HG02840 (cell line): Measurements from ENCODE around the gene MPRIP.

Source experiments
- ATAC-seq: cut with Tn5 transposase; IDR thresholded peaks from one replicate; pipeline ENCODE4 v1.9.1; 2021; ENCODE audit warnings: mild to moderate bottlenecking, moderate library complexity, moderate number of reproducible peaks; ENCODE audit not compliant: unreplicated experiment, low FRiP score

Gene MPRIP

DNA sequence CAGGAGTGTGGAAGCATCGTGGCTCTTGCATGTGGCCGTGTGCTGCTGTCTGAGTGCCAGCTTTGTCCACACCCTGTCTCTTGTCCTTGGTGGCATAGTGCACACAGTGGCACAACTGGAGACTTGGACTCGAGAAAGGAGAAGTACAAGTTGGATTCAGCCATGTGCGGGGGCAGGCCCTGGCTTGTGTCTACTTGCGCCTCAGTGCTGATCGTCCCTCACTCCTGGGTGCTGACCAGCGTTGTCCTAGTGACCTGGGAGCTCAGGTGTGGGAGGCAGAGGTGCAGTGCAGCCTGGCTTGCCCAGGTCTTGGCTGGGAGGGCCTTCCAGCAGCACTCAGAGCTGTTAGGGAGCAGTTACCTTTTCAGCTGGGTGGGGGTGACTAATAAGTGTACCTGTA is 20.6 kb downstream of the MPRIP start:
- no peak for ATAC-seq

GRCh38 chr17:17063546-17064122 is 21.4 kb downstream of the MPRIP start:
- no peak for ATAC-seq

GRCh38 chr17:17064322-17064721 is 22.1 kb downstream of the MPRIP start:
- no peak for ATAC-seq

DNA sequence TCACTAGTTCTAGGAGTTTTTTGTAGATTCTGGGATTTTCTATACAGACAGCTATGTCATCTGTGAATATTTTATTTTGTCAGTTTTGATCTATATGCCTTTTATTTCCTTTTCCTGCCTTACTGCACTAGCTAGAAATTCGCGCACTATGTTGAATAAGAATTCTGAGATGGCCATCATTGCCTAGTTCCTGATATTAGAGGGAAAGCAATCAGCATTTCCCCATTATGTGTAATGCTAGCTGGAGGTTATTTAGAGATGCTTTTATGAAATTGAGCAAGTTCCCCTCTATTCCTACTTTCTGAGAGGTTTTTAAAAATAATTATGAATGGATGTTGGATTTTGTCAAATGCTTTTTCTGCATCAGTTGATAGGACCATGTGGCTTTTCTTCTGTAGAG is 23.8 kb downstream of the MPRIP start:
- ATAC-seq = no peak

GRCh38 chr17:17067257-17067656 is 25.0 kb downstream of the MPRIP start:
- ATAC-seq = no peak

- ATAC-seq = no peak
These were observed 27.6 kb downstream of the MPRIP start for GRCh38 chr17:17069849-17070248.

DNA sequence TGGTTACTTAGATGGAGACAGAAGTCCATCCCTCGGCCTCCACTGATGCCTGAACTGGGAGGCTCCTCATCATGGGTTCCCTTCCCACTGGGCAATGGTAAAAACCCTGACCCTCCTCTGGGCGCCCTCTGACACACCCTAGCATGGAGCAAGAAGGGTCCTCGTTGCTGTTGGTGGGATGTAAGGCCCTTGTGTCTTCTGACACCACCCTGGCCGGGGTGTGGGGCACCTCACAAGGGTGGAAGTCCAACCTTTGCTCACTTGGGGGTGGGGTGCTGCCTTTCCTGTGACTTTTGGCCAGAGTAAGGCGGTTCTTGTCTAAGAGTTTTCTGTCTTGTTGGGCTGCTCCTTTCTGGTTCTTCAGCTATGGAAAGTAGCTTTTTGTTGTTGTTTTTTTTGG is 28.7 kb downstream of the MPRIP start:
- ATAC-seq = no peak

DNA sequence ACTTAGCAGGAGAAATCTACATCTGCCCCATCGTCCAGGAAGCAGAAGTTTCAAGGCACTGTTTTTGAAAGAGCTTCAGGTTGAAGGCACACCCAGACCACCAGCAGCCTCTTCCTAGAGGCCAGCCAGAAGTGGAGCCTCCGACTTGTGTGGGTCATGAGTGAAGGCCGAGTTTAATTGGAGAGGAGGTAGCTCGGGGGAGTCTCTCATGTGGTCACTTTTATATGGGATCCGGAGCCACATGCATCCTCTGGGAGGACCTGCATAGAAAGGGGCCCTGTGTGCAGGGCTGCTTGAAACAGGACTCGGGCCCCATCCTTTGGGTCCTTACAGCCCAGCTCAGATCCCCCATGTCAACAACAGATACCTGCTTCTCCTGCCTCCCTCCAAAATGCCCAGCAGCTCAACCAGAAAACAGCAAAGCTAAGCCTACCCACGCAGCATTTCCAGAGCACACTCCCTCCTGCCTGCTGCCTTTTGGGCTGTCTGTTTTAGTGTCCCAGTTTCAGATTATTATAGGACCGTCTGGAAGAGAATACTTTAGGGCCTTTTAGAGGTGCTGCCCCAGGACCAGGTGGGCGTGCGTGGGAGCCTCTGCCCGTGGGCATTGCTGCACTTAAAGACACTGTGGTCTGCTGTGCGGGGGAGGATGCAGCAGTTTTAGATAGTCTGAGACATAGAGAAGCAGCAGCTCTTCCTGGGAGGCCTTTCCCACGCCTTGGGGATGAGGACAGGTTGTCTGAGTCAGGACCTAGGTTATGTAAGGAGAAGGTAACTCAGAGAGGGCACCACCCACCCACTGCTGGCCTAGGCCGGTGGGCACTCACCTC is 29.5 kb downstream of the MPRIP start:
- ATAC-seq = no peak

GRCh38 chr17:17072546-17072945 is 30.3 kb downstream of the MPRIP start:
- no peak for ATAC-seq

DNA sequence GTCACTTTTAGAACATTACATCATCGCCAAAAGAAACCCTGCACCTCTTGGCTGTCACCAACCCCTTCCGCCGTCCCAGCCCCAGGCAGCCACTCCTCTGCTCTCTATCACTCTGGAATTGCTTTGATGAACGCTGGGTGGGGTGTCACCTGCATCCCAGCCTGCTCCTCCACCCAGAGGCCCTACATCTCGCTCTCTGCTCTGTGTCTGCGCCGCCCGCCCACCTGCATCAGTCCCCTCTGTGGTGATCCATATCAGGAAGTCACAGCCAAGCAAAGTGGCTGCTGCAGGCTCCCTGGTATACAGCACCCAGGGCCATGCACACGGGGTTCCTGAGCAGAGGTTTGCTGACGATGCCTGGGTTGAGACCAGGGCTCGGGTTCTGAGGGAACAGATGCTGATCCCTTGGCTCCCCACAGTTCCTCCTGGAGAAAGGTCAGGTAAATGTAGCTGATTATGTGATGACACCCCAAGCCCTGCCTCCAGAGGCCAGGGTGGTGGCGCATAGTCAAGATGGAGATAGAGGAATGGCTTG is 30.8 kb downstream of the MPRIP start:
- ATAC-seq = no peak

DNA sequence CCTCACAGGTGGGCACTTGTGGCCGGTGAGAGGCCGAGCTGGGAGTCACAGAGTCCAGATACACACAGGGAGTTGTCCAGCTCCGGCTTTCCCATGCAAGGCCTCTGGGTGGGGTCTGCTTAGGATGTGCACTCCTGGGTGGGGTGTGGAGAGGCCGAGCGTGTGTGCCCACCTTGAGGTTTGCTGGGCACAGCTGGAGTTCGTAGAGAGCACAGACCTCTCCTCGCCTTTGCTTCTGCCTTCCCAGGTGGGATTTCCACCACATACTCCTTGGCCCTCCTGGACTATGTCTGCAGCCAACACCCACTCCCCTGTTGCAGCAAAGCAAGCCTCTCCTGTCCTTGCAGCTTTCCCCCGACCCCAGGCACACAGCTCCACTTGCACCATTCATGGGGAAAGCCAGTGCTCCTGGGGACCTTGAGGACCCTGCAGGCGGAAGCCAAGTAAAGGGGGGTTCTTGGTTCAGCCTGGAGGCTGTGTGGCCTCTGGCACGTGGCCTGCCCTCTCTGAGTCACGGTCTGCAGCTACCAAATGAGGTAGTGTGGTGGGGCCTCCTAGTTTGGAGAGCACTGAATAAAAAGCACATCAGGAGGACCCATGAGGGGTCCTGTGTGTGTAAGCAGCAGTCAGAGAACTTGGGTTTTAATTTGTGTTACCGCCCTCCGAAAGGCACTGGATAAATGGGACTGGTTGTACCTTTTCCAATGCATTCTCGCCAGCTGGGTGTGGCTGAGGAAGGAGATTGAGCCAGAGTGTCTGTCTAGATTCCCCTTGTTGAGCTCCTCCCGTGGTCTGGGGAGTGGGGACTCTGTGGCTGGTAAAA is 31.5 kb downstream of the MPRIP start:
- ATAC-seq = no peak

DNA sequence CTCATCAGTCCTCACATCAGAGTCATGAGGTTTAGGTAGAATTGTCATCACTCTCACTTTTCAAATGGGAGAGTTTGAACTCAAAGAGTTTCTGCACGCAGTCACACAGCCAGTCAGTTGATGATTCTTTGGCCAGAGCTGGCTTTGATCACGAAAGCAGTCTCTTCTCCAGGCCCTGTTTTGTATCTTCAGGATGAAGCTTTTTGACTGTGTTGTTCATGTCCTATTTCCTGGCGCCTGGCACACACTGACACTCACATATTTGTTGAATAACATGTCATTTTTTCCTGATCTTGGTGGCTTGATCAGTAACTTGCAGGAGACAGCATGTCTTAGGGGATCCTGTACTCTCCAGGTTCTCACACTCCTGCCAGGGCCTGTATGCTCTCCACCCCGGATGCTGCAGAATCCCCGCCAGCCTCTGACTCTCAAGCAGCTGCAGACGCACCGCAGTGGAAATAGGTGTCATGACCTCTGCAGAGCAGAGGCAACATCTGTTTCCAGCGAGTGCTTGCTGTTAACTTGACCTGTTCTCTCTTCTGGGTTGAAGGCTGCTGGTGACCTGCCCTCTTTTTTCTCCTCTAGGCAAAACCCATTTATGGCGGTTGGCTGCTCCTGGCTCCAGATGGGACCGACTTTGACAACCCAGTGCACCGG is 33.0 kb downstream of the MPRIP start:
- no peak for ATAC-seq

DNA sequence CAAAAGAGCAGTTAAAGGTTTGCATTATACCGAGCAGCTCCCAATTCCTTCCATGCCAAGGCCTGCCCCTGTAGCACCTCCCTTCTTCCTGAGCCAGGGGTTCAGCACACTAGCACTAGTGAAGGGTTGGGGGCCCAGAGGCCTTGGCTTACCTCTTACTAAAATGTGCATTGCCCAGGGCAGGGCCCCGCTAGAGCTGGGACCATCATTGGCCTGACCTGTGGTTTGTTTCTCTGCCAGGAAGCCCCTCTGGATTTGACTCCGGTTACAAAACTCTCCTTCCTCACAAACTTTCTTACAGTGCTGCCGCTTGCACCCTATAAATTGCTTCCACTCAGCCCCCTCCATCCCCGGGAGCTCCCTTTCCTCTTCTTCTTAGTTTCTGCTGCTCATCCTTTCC is 33.8 kb downstream of the MPRIP start:
- no peak for ATAC-seq

- ATAC-seq = no peak
These were observed 34.8 kb downstream of the MPRIP start for GRCh38 chr17:17077101-17077500.

- ATAC-seq = no peak
These were observed 35.8 kb downstream of the MPRIP start for GRCh38 chr17:17077861-17078732.

- no peak for ATAC-seq
These were observed 36.6 kb downstream of the MPRIP start for GRCh38 chr17:17078832-17079231.

GRCh38 chr17:17079336-17079735 is 37.1 kb downstream of the MPRIP start:
- ATAC-seq = no peak

DNA sequence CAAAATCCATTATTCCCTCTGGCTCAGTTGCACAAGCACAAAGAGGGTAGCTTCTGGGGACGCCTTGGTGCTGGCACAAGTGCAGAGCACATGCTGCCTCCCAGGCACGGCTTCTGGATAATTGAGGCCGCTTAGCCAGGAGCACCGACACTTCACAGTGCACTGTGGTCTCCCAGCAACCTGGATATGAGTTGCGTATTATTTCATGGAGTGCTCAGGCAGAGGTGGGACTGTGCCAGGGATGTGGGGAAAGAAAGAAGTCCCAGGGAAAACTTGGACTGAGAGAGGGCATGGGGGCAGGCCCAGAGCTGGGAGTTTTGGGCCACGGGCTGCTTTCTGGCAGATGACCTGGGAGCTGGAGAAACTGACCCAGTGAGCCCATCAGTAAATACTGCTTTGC is 37.5 kb downstream of the MPRIP start:
- ATAC-seq = no peak

- ATAC-seq = no peak
These were observed 37.9 kb downstream of the MPRIP start for GRCh38 chr17:17080181-17080631.

DNA sequence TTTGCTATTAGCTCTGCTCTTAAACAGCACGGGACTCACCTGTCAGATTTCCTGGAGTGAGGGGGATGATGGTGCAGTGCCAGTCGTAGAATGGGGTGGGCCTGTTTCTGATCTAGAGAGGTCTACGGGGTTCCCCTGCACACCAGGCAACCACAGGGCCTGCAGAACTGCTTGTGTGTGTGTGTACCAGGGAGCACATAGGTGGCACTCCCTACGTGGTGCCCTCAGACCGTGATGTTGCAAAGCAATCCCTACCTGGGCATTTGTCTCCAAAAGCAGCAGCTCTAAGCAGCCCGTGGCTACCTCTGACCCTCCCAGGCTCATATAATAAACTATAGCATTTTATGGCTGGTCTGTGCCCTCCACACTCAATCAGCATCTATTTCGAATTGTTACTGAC is 38.5 kb downstream of the MPRIP start:
- no peak for ATAC-seq
